ENCODE measurements around the gene CNEP1R1. TPM values are rescaled to one million over a fixed set of nuclear protein-coding genes. Genes with fewer than 3 reads are reported as not detected.

The CNEP1R1 gene
- total RNA-seq, 2 experiments from 2014 or later: 36.6 to 46.3 TPM

GRCh38 chr16:50006964-50007363 is 18.1 kb upstream of the CNEP1R1 start:
- no peak for DNase-seq
- POLR2A ChIA-PET: no interaction called here
- H3K27me3 ChIP-seq (ENCODE audit: control insufficient read depth in 1 of 2, insufficient read depth in 2 of 2, low read length in 2 of 2): no peaks in the 10 kb centered on the region
- no peaks in the 10 kb centered on the region for H3K4me1 ChIP-seq (ENCODE audit: insufficient read depth, low read length)
- H3K4me3 ChIP-seq (ENCODE audit: low read length): no peak overlapping the region
- no peaks in the 10 kb centered on the region for H3K9me3 Mint-ChIP-seq
- no peak for ATAC-seq (ENCODE audit: poor library complexity)
- no peaks in the 10 kb centered on the region for H3K36me3 ChIP-seq (ENCODE audit: insufficient read depth, low read length)
- no peak overlapping the region for H3K27ac Mint-ChIP-seq
- peaks cover 8% of the 10 kb centered on the region for H3K27me3 Mint-ChIP-seq
- no peak overlapping the region for H3K4me3 Mint-ChIP-seq
- no peaks in the 10 kb centered on the region for H3K4me1 Mint-ChIP-seq (ENCODE audit: low read depth)
- TF ChIP-seq CTCF (IDR thresholded peaks at IDR 0.05): no peak
- intact Hi-C loops (cut with DNase I, micrococcal nuclease): no loop called here
- no peak overlapping the region for H3K27ac ChIP-seq (ENCODE audit: low read depth in 1 of 2, low read length in 2 of 2)
- CTCF ChIA-PET: no interaction called here
- peaks cover 0 to 4% of the 10 kb centered on the region in 2 experiments for H3K9me3 ChIP-seq (ENCODE audit: control insufficient read depth in 1 of 2, insufficient read depth in 1 of 2, low read length in 2 of 2)
- H3K36me3 Mint-ChIP-seq (ENCODE audit: low read depth): no peaks in the 10 kb centered on the region

GRCh38 chr16:50007744-50008143 is 17.3 kb upstream of the CNEP1R1 start:
- peaks cover 0 to 4% of the 10 kb centered on the region in 2 experiments for H3K9me3 ChIP-seq (ENCODE audit: control insufficient read depth in 1 of 2, insufficient read depth in 1 of 2, low read length in 2 of 2)
- ChIA-PET POLR2A (no interaction called here), CTCF (no interaction called here)
- H3K4me1 ChIP-seq (ENCODE audit: insufficient read depth, low read length): no peaks in the 10 kb centered on the region
- H3K27me3 ChIP-seq (ENCODE audit: control insufficient read depth in 1 of 2, insufficient read depth in 2 of 2, low read length in 2 of 2): no peaks in the 10 kb centered on the region
- H3K27me3 Mint-ChIP-seq: peaks cover 8% of the 10 kb centered on the region
- H3K9me3 Mint-ChIP-seq: no peaks in the 10 kb centered on the region
- ATAC-seq (ENCODE audit: poor library complexity) (no peak), DNase-seq (no peak)
- no peak for TF ChIP-seq CTCF (IDR thresholded peaks at IDR 0.05)
- H3K27ac ChIP-seq (ENCODE audit: low read depth in 1 of 2, low read length in 2 of 2): no peak overlapping the region
- no peaks in the 10 kb centered on the region for H3K36me3 Mint-ChIP-seq (ENCODE audit: low read depth)
- intact Hi-C loops (cut with DNase I, micrococcal nuclease): no loop called here
- no peaks in the 10 kb centered on the region for H3K36me3 ChIP-seq (ENCODE audit: insufficient read depth, low read length)
- H3K27ac Mint-ChIP-seq: no peak overlapping the region
- no peaks in the 10 kb centered on the region for H3K4me1 Mint-ChIP-seq (ENCODE audit: low read depth)
- no peak overlapping the region for H3K4me3 Mint-ChIP-seq
- no peak overlapping the region for H3K4me3 ChIP-seq (ENCODE audit: low read length)

GRCh38 chr16:50010212-50010611 is 14.8 kb upstream of the CNEP1R1 start:
- ChIA-PET CTCF (no interaction called here), POLR2A (no interaction called here)

More at GRCh38 chr16:50010212-50010611, 14.8 kb upstream of the CNEP1R1 start:
- intact Hi-C loops (cut with DNase I, micrococcal nuclease): no loop called here
- peaks cover under 1% of the 10 kb centered on the region for H3K27me3 Mint-ChIP-seq
- no peaks in the 10 kb centered on the region for H3K36me3 Mint-ChIP-seq (ENCODE audit: low read depth)
- H3K4me3 ChIP-seq (ENCODE audit: low read length): no peak overlapping the region
- H3K4me1 Mint-ChIP-seq (ENCODE audit: low read depth): no peaks in the 10 kb centered on the region
- H3K27me3 ChIP-seq (ENCODE audit: control insufficient read depth in 1 of 2, insufficient read depth in 2 of 2, low read length in 2 of 2): no peaks in the 10 kb centered on the region
- DNase-seq (no peak), ATAC-seq (ENCODE audit: poor library complexity) (no peak)
- H3K9me3 Mint-ChIP-seq: no peaks in the 10 kb centered on the region
- H3K4me1 ChIP-seq (ENCODE audit: insufficient read depth, low read length): no peaks in the 10 kb centered on the region
- no peak overlapping the region for H3K27ac ChIP-seq (ENCODE audit: low read depth in 1 of 2, low read length in 2 of 2)
- H3K9me3 ChIP-seq (ENCODE audit: control insufficient read depth in 1 of 2, insufficient read depth in 1 of 2, low read length in 2 of 2): peaks cover 0 to 4% of the 10 kb centered on the region in 2 experiments
- no peak overlapping the region for H3K4me3 Mint-ChIP-seq
- no peak overlapping the region for H3K27ac Mint-ChIP-seq
- H3K36me3 ChIP-seq (ENCODE audit: insufficient read depth, low read length): no peaks in the 10 kb centered on the region
- TF ChIP-seq CTCF (IDR thresholded peaks at IDR 0.05): no peak

All from CD4-positive, alpha-beta T cell (primary cell).